PC-3 (cell line): Measurements from ENCODE around the gene HTR3D.

Experiments used
- EZH2 ChIP-seq: fragments of 300-600 bp; sonication (generic); IDR thresholded peaks from one replicate; pipeline ENCODE4 v1.6.1; 2017; ENCODE audit warnings: antibody characterized with exemption, mild to moderate bottlenecking, low read length; ENCODE audit not compliant: unreplicated experiment
- TF ChIP-seq, protein P1 (sequence below): fragments of 300-600 bp; sonication (generic); conservative IDR thresholded peaks from 2 replicates; pipeline ENCODE4 v1.5.1; 2017; ENCODE audit warnings: antibody characterized with exemption, low read depth, mild to moderate bottlenecking, low read length

DNA sequence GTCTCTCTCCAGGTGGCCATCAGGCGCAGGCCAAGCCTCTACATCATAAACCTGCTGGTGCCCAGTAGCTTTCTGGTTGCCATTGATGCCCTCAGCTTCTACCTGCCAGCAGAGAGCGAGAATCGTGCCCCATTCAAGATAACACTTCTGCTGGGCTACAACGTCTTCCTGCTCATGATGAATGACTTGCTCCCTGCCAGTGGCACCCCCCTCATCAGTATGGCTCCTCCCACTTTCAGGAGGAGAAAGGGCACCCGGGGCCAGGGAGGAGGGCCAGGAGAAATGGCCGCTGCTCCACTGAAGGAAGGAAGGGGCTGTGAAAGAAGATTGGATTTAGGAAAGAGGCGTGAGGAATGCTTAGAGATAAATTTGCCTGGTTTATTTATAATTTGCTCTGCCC, 27.9 kb downstream of the HTR3D start:
- TF ChIP-seq EZH2 = no peak
- TF ChIP-seq, protein P1, sequence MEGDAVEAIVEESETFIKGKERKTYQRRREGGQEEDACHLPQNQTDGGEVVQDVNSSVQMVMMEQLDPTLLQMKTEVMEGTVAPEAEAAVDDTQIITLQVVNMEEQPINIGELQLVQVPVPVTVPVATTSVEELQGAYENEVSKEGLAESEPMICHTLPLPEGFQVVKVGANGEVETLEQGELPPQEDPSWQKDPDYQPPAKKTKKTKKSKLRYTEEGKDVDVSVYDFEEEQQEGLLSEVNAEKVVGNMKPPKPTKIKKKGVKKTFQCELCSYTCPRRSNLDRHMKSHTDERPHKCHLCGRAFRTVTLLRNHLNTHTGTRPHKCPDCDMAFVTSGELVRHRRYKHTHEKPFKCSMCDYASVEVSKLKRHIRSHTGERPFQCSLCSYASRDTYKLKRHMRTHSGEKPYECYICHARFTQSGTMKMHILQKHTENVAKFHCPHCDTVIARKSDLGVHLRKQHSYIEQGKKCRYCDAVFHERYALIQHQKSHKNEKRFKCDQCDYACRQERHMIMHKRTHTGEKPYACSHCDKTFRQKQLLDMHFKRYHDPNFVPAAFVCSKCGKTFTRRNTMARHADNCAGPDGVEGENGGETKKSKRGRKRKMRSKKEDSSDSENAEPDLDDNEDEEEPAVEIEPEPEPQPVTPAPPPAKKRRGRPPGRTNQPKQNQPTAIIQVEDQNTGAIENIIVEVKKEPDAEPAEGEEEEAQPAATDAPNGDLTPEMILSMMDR = no peak
